ENCODE data around the gene GASK1A. TPM values are rescaled to one million over a fixed set of nuclear protein-coding genes. Genes with fewer than 3 reads are reported as not detected.

The GASK1A gene
- total RNA-seq, 1 experiment from 2014 or later, result 1.4 TPM

- no TSS peak for BruUV-seq (replicated peaks)
- ChIA-PET POLR2A (ENCODE audit: low non-redundant PET) (no interaction called here), CTCF (no interaction called here)
- no peaks in the 10 kb centered on the region for H3K36me3 ChIP-seq (ENCODE audit: insufficient read depth, low read length, poor library complexity, severe bottlenecking)
- intact Hi-C loops (cut with micrococcal nuclease; ENCODE audit: unreplicated experiment), result no loop called here
- DNase-seq (ENCODE audit: low spot score), result no peak
- no peak overlapping the region for H3K27ac ChIP-seq (ENCODE audit: low read depth, low read length, poor library complexity, severe bottlenecking)
- H3K27me3 ChIP-seq (replicated peaks; ENCODE audit: insufficient read depth, low read depth, low read length, poor library complexity), result no peaks in the 10 kb centered on the region
- no peaks in the 10 kb centered on the region for H3K4me1 ChIP-seq (ENCODE audit: insufficient read depth, low read length, poor library complexity, severe bottlenecking)
- no peak for TF ChIP-seq EZH2 (IDR thresholded peaks at IDR 0.05; ENCODE audit: borderline replicate concordance, low read depth, low read length, poor library complexity, severe bottlenecking)
- TF ChIP-seq CTCF (conservative IDR thresholded peaks at IDR 0.05; ENCODE audit: low read depth, low read length), result no peak
- H3K9me3 ChIP-seq (ENCODE audit: low read depth, low read length, poor library complexity, severe bottlenecking), result no peaks in the 10 kb centered on the region
- no peak overlapping the region for H3K4me3 ChIP-seq (ENCODE audit: low read depth, low read length, poor library complexity, severe bottlenecking)
These were observed 16.9 kb downstream of the GASK1A start for GRCh38 chr3:42996021-42996420.

GRCh38 chr3:42996633-42997075 lies 17.5 kb downstream of the GASK1A start:
- H3K9me3 ChIP-seq (ENCODE audit: low read depth, low read length, poor library complexity, severe bottlenecking), result no peaks in the 10 kb centered on the region
- DNase-seq (ENCODE audit: low spot score), result no peak
- H3K4me1 ChIP-seq (ENCODE audit: insufficient read depth, low read length, poor library complexity, severe bottlenecking), result no peaks in the 10 kb centered on the region
- no TSS peak for BruUV-seq (replicated peaks)
- no peaks in the 10 kb centered on the region for H3K27me3 ChIP-seq (replicated peaks; ENCODE audit: insufficient read depth, low read depth, low read length, poor library complexity)
- no peaks in the 10 kb centered on the region for H3K36me3 ChIP-seq (ENCODE audit: insufficient read depth, low read length, poor library complexity, severe bottlenecking)
- ChIA-PET CTCF (no interaction called here), POLR2A (ENCODE audit: low non-redundant PET) (no interaction called here)
- intact Hi-C loops (cut with micrococcal nuclease; ENCODE audit: unreplicated experiment), result no loop called here
- H3K27ac ChIP-seq (ENCODE audit: low read depth, low read length, poor library complexity, severe bottlenecking), result no peak overlapping the region
- H3K4me3 ChIP-seq (ENCODE audit: low read depth, low read length, poor library complexity, severe bottlenecking), result no peak overlapping the region
- TF ChIP-seq EZH2 (IDR thresholded peaks at IDR 0.05; ENCODE audit: borderline replicate concordance, low read depth, low read length, poor library complexity, severe bottlenecking), result no peak
- no peak for TF ChIP-seq CTCF (conservative IDR thresholded peaks at IDR 0.05; ENCODE audit: low read depth, low read length)

GRCh38 chr3:42999212-42999611 lies 20.1 kb downstream of the GASK1A start:
- ChIA-PET CTCF (no interaction called here), POLR2A (ENCODE audit: low non-redundant PET) (no interaction called here)
- H3K4me3 ChIP-seq (ENCODE audit: low read depth, low read length, poor library complexity, severe bottlenecking), result no peak overlapping the region
- H3K27me3 ChIP-seq (replicated peaks; ENCODE audit: insufficient read depth, low read depth, low read length, poor library complexity), result no peaks in the 10 kb centered on the region
- H3K4me1 ChIP-seq (ENCODE audit: insufficient read depth, low read length, poor library complexity, severe bottlenecking), result no peaks in the 10 kb centered on the region
- BruUV-seq (replicated peaks), result no TSS peak
- TF ChIP-seq CTCF (conservative IDR thresholded peaks at IDR 0.05; ENCODE audit: low read depth, low read length), result no peak
- no peak for TF ChIP-seq EZH2 (IDR thresholded peaks at IDR 0.05; ENCODE audit: borderline replicate concordance, low read depth, low read length, poor library complexity, severe bottlenecking)
- H3K27ac ChIP-seq (ENCODE audit: low read depth, low read length, poor library complexity, severe bottlenecking), result no peak overlapping the region
- DNase-seq (ENCODE audit: low spot score), result no peak
- no peaks in the 10 kb centered on the region for H3K36me3 ChIP-seq (ENCODE audit: insufficient read depth, low read length, poor library complexity, severe bottlenecking)
- intact Hi-C loops (cut with micrococcal nuclease; ENCODE audit: unreplicated experiment), result no loop called here
- no peaks in the 10 kb centered on the region for H3K9me3 ChIP-seq (ENCODE audit: low read depth, low read length, poor library complexity, severe bottlenecking)

All from A673 (cell line).